Karpas-422 (cell line): ENCODE measurements around the gene ARL2. TPM values are rescaled to one million over a fixed set of nuclear protein-coding genes. Genes with fewer than 3 reads are reported as not detected.
"Not testable (repeated sequence)": the region's sequence is repeated elsewhere in the genome, so short reads cannot be mapped to it uniquely, and the experiment has no call there.

ENCODE experiments used
- DNase-seq: peaks from one replicate; pipeline ENCODE4 v3.0.0-alpha.2; 2015
- H2AFZ ChIP-seq: fragments of 200-600 bp; sonication (generic); 2 replicates; pipeline ENCODE4 v1.6.1; 2014; ENCODE audit warnings: antibody characterized with exemption, low read length, mixed read lengths
- H3K27ac ChIP-seq: fragments of 200-600 bp; sonication (generic); 2 replicates; pipeline ENCODE4 v1.5.1; 2014; ENCODE audit warnings: mild to moderate bottlenecking, low read length, moderate library complexity
- H3K27me3 ChIP-seq: fragments of 200-600 bp; sonication (generic); 2 replicates; pipeline ENCODE4 v1.6.1; 2014; ENCODE audit warnings: low read length, mixed read lengths
- H3K36me3 ChIP-seq: fragments of 200-600 bp; sonication (generic); 2 replicates; pipeline ENCODE4 v1.6.1; 2014; ENCODE audit warnings: low read length, mixed read lengths; ENCODE audit not compliant: insufficient read depth
- H3K4me1 ChIP-seq: fragments of 200-600 bp; sonication (generic); 2 replicates; pipeline ENCODE4 v1.6.1; 2014; ENCODE audit warnings: mild to moderate bottlenecking, low read length, mixed read lengths
- H3K4me2 ChIP-seq: fragments of 200-600 bp; sonication (generic); 2 replicates; pipeline ENCODE4 v1.6.1; 2014; ENCODE audit warnings: low read length, low read depth, mild to moderate bottlenecking; ENCODE audit not compliant: poor library complexity, severe bottlenecking
- H3K4me3 ChIP-seq: fragments of 200-600 bp; sonication (generic); 2 replicates; pipeline ENCODE4 v1.5.1; 2014; ENCODE audit warnings: mild to moderate bottlenecking, antibody characterized with exemption, low read length, mixed read lengths
- H3K79me2 ChIP-seq: fragments of 200-600 bp; sonication (generic); 2 replicates; pipeline ENCODE4 v1.6.1; 2014; ENCODE audit warnings: mild to moderate bottlenecking, low read length, mixed read lengths
- H3K9ac ChIP-seq: fragments of 200-600 bp; sonication (generic); 2 replicates; pipeline ENCODE4 v1.6.0; 2014; ENCODE audit warnings: low read length
- H3K9me2 ChIP-seq: fragments of 200-600 bp; sonication (generic), shearing (Covaris generic); replicated peaks from 2 replicates; pipeline ENCODE4 v1.6.0; 2014; ENCODE audit warnings: mild to moderate bottlenecking, low read length, moderate library complexity; ENCODE audit not compliant: insufficient read depth
- H3K9me3 ChIP-seq: fragments of 300-700, 200-600 bp; sonication (generic); 2 replicates; pipeline ENCODE4 v1.6.1; 2014; ENCODE audit warnings: low read length, mixed read lengths
- H4K20me1 ChIP-seq: fragments of 200-600 bp; sonication (generic); 2 replicates; pipeline ENCODE4 v1.6.1; 2014; ENCODE audit warnings: mild to moderate bottlenecking, antibody characterized with exemption, low read length, low read depth; ENCODE audit not compliant: insufficient read depth
- total RNA-seq: library from RNA; depleted of rRNA; stranded (reverse); fragments of >200 nt; shearing (Covaris generic); gene quantifications from 2 replicates; pipeline ENCODE4 v1.2.3, GENCODE V29; 2014; ENCODE audit warnings: low replicate concordance; rRNA removed

The ARL2 gene
- 28.9 and 44.4 TPM in 2 replicates for total RNA-seq

DNA sequence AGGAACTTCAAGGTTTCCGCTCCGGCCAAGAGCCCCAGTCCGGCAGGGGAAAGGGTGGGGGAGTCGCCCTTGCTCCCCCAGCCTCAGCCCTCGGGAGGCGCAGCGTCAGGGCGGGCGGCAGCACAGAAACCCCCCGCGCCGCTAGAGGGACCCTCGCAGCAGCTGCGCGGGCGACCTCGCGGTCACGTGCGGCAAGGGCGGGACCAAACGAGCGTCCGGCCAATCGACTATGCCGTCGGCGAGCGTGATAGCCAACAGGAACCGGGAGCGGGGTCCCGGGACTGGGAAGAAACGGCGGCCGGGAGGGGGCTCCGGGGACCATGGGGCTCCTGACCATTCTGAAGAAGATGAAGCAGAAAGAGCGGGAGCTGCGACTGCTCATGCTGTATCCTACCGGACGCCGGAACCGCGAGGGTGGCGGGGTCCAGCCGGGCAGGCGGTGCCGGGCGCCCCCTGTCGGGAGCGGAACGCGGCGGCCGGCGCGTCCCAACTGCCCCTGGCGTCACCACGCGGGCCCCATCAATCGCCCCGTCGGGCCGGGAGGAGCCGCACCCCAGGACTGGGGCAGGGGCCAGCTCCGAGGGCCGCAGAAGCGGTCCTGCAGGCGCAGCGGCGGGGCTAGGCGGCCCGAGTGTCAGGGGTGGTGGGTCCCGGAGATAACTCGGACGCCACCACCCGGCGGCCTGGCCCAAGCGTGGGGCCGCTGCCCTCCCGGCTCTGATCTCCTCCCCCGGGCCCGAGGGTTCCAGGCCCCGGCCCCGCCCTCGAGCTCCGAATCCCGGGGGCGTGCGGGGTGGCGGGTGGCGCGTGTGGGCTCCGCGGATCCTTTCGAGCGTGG lies at the start of gene ARL2:
Gene ARL2 (plus strand): TSS at position 273 of the 838 bp plus-strand sequence. CDS start 48 bp downstream, at position 321.
- DNase-seq = peak; percentile 96
- Histone ChIP-seq H2AFZ (peak within 1 kb of the TSS; percentile 93), H3K27me3 (no peaks in the 10 kb centered on the region), H4K20me1 (no peaks in the 10 kb centered on the region), H3K4me3 (peak within 1 kb of the TSS; percentile 75), H3K9ac (peak within 1 kb of the TSS; percentile 95), H3K36me3 (peaks cover 13% of the 10 kb centered on the region; the same call in 1 of the 2 replicates), H3K4me1 (peaks cover 17% of the 10 kb centered on the region), H3K4me2 (peak within 1 kb of the TSS; percentile 94), H3K9me3 (no peaks in the 10 kb centered on the region), H3K27ac (peak within 1 kb of the TSS; percentile 85), H3K79me2 (peaks cover 18% of the 10 kb centered on the region), H3K9me2 (no peaks in the 10 kb centered on the region)

DNA sequence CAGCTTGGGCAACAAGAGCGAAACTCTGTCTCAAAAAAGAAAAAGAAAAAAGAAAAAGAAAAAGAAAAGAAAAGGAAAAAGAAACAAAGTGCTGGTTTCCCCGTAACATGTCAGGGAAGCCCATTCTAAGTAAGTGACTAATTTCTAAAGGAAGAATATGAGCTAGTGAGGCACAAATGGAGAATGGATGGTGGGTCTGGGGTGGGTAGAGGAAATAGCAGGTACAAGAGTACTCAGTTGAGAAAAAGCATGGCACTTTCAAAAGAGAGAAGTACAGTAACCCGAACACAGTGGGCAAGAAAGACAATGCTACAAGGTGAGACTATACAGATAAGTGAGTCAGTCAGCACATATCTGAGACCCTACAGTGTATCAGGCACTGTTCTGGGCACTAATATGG lies 46.6 kb upstream of the ARL2 start:
- H3K27ac ChIP-seq = no peak overlapping the region
- H3K9ac ChIP-seq = no peak overlapping the region
- DNase-seq = no peak
- H3K9me3 ChIP-seq = no peaks in the 10 kb centered on the region
- no peak overlapping the region for H3K4me2 ChIP-seq
- H3K79me2 ChIP-seq = no peaks in the 10 kb centered on the region
- no peaks in the 10 kb centered on the region for H3K9me2 ChIP-seq
- no peaks in the 10 kb centered on the region for H3K4me1 ChIP-seq
- no peaks in the 10 kb centered on the region for H3K27me3 ChIP-seq
- no peaks in the 10 kb centered on the region for H4K20me1 ChIP-seq
- no peaks in the 10 kb centered on the region for H3K36me3 ChIP-seq
- no peak overlapping the region for H3K4me3 ChIP-seq
- H2AFZ ChIP-seq = no peak overlapping the region

DNA sequence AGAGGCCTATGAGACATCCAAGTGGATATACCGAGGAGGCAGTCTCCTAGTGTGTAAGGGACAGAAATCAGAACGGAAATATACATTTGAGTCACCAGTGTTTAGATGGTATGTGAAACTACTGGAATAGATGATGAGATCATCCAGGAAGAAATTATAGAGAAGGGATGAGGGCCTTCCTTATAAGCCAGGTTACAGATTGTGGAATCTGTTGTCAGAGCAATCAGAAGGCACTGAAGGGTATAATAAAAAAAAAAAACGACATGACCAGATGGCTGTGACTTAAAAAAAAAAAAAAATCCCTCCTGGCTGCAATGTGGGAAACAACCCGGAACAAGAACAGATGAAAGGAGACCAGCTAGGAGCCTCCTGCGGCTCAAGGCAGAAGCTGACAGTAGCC lies 44.8 kb upstream of the ARL2 start:
- peaks cover 10% of the 10 kb centered on the region for H3K4me1 ChIP-seq
- DNase-seq = no peak
- H3K9ac ChIP-seq = no peak overlapping the region
- no peaks in the 10 kb centered on the region for H3K36me3 ChIP-seq
- H3K27me3 ChIP-seq = no peaks in the 10 kb centered on the region
- no peaks in the 10 kb centered on the region for H4K20me1 ChIP-seq
- H3K79me2 ChIP-seq = no peaks in the 10 kb centered on the region
- no peak overlapping the region for H2AFZ ChIP-seq
- no peaks in the 10 kb centered on the region for H3K9me2 ChIP-seq
- no peak overlapping the region for H3K4me2 ChIP-seq
- H3K9me3 ChIP-seq = no peaks in the 10 kb centered on the region
- no peak overlapping the region for H3K4me3 ChIP-seq
- no peak overlapping the region for H3K27ac ChIP-seq

DNA sequence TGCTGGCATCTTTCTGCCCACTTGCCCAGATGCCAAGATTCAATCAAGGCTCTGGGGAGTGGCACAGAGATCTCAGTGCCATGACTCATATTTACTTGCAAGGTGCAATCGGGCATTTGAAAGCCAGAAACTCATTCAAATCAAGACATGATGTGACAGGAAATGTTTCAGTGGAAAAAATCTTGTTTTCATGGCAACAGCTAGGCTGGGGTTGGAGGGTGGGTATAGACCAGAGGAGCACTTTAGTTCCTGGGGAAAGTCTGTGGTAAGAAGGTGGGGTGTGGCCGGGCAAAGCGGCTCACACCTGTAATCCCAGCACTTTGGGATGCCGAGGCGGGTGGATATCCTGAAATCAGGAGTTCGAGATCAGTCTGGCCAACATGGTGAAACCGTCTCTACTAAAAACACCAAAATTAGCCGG lies 43.2 kb upstream of the ARL2 start:
- Histone ChIP-seq H3K27me3 (no peaks in the 10 kb centered on the region), H3K9ac (no peak overlapping the region), H3K36me3 (no peaks in the 10 kb centered on the region), H3K9me2 (no peaks in the 10 kb centered on the region), H3K4me3 (no peak overlapping the region), H3K4me2 (no peak overlapping the region), H4K20me1 (no peaks in the 10 kb centered on the region), H2AFZ (no peak overlapping the region), H3K9me3 (no peaks in the 10 kb centered on the region), H3K27ac (no peak overlapping the region), H3K4me1 (peaks cover 14% of the 10 kb centered on the region), H3K79me2 (no peaks in the 10 kb centered on the region)
- DNase-seq = no peak

DNA sequence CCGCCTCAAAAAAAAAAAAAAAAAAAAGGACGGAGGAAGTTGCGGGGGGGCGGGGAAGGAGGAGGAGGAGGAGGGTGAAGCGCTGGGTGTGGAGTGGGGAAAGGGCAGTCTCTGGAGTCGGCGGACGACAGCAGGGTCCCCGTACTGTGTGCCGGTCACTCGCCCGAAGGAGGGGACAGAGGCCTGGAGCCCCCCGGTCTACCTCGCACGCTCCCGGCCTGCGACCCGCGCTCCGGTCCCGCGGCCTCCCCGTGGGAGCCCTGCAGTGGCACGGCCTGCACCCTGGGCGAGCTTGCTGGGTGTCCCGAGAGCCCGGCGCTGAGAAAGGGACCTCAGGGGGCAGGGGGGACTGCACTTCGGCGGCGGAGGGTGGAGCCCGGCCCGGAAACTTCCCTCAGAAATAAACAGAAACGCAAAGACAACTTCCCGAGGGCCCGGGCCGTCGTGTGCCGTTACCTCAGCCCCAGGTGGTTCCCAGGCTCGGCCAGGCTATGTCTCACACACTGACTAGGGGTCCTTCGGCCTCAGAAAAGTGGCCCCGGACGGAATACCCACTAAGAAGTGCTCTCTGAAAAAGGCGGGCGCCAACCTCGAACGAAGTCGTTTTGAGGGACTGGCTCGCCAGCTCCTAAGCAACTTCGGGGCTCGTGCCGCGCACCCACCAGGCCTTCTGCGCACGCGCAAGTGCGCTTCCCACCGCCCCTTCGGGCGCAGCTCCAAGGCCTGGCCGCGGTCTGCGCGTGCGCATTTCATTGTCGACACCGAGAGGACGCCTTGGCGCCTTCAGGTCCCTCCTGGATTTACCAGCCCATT lies 42.3 kb upstream of the ARL2 start, which contains the start of gene MAJIN:
Gene MAJIN (minus strand): TSS at position 688 of the 813 bp plus-strand sequence. CDS start 12,703 bp downstream, outside the sequence.
- Histone ChIP-seq H3K27me3 (no peaks in the 10 kb centered on the region), H3K9ac (no peak within 1 kb of the TSS), H3K27ac (no peak within 1 kb of the TSS), H3K4me2 (no peak within 1 kb of the TSS), H3K4me3 (no peak within 1 kb of the TSS), H3K9me3 (no peaks in the 10 kb centered on the region), H4K20me1 (no peaks in the 10 kb centered on the region), H3K36me3 (no peaks in the 10 kb centered on the region), H3K4me1 (peaks cover 14% of the 10 kb centered on the region), H3K9me2 (no peaks in the 10 kb centered on the region), H2AFZ (no peak within 1 kb of the TSS), H3K79me2 (no peaks in the 10 kb centered on the region)
- DNase-seq = no peak

DNA sequence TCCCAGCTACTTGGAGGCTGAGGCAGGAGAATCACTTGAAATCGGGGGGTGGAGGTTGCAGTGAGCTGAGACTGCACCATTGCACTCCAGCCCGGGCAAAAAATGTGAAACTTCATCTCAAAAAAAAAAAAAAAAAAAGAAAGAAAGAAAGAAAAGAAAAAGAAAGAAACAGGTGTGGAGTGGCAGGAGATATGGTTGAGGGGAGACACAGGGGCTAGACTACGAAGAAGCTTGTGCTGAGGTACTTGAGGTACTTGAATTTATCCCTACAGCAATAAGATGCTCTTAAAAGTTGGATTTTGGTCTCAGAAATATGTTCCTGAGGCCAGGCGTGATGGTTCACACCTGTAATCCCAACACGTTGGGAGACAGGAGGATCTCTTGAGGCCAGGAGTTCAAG lies 39.8 kb upstream of the ARL2 start:
- Histone ChIP-seq H3K4me2 (no peak overlapping the region), H3K27ac (no peak overlapping the region), H3K36me3 (no peaks in the 10 kb centered on the region), H3K27me3 (no peaks in the 10 kb centered on the region), H3K9me3 (no peaks in the 10 kb centered on the region), H3K4me1 (peaks cover 14% of the 10 kb centered on the region), H2AFZ (no peak overlapping the region), H3K9ac (no peak overlapping the region), H3K79me2 (no peaks in the 10 kb centered on the region), H4K20me1 (no peaks in the 10 kb centered on the region), H3K4me3 (no peak overlapping the region), H3K9me2 (no peaks in the 10 kb centered on the region)
- DNase-seq = no peak

DNA sequence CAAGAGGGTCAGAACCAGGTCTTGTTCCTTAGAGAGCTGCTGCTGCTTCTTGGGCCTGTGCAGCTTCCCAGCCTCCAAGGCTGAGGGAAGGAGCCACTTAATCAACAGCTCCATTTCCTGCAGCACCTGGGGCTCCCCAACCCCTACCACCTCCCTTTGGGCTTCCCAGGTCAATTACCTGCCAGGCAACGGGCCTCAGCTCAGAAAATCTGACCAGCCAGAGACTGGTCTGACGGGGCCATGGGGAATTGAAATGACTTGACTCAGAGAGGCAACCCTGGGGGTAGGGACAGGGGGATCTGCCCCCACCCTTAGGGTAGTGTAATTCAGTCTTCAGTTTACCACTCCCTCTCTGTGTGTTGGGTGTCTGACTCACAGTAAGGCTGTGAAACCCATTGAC lies 37.3 kb upstream of the ARL2 start:
- Histone ChIP-seq H3K27ac (no peak overlapping the region), H3K4me1 (peaks cover 14% of the 10 kb centered on the region), H3K9me2 (no peaks in the 10 kb centered on the region), H3K27me3 (no peaks in the 10 kb centered on the region), H2AFZ (no peak overlapping the region), H3K79me2 (no peaks in the 10 kb centered on the region), H3K9ac (no peak overlapping the region), H3K4me2 (no peak overlapping the region), H3K4me3 (no peak overlapping the region), H4K20me1 (no peaks in the 10 kb centered on the region), H3K9me3 (no peaks in the 10 kb centered on the region), H3K36me3 (no peaks in the 10 kb centered on the region)
- DNase-seq = no peak

DNA sequence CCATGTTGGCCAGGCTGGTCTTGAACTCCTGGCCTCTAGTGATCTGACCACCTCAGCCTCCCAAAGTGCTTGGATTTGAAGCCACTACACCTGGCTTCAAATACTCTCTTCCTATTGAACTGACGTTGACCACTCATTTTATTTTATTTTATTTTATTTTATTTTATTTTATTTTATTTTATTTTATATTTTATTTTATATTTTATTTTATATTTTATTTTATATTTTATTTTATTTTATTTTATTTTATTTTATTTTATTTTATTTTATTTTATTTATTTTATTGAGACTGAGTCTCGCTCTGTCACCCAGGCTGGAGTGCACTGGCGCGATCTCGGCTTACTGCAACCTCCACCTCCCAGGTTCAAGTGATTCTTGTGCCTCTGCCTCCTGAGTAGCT lies 30.6 kb upstream of the ARL2 start:
- H3K4me1 ChIP-seq, H3K4me3 ChIP-seq, H3K9me2 ChIP-seq, H3K79me2 ChIP-seq, H3K36me3 ChIP-seq, DNase-seq, H3K27me3 ChIP-seq, H3K9me3 ChIP-seq, H4K20me1 ChIP-seq, H3K4me2 ChIP-seq, H2AFZ ChIP-seq, H3K27ac ChIP-seq, H3K9ac ChIP-seq: not testable (repeated sequence)
